GM19468 (cell line): ENCODE results near the gene SEC14L5.
"Not testable (repeated sequence)": the region's sequence is repeated elsewhere in the genome, so short reads cannot be mapped to it uniquely, and the experiment has no call there.

Experiments used
- ATAC-seq: cut with Tn5 transposase; IDR thresholded peaks from one replicate; pipeline ENCODE4 v1.9.1; 2021; ENCODE audit warnings: mild to moderate bottlenecking, moderate library complexity, moderate number of reproducible peaks; ENCODE audit not compliant: unreplicated experiment; ENCODE audit errors: extremely low read depth

Gene SEC14L5

DNA sequence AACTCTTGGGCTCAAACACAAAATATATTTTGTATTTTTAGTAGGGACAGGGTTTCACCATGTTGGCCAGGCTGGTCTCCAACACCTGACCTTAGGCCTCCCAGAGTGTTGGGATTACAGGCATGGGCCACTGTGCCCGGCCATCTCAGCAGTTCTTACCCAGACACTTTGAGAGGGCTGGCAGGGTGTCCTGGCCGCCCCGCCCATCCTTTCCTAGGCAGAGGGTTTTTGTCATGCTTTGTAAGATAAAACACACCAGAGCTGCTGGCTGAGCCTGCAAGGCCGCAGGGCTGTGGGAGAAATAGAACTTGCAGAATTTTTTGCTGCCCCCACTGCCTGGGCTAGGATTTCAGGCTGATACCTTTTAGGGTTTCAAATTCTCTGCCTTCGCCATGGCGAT is 29.9 kb upstream of the SEC14L5 start:
- ATAC-seq = no peak

DNA sequence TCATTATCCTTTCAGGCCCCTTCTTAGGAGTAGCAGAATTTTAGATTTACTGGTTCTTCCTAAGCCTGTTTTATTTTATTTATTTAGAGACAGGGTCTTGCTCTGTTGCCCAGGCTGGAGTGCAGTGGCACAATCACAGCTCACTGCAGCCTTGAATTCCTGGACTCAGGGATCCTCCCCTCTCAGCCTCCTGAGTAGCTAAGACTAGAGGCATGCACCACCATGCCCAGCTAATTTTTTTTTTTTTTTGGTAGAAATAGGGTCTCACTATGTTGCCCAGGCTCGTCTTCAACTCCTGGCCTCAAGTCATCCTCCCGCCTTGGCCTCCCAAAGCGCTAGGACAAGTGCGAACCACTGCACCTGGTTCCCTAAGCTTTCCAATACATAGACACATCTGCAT is 28.5 kb upstream of the SEC14L5 start:
- not testable (repeated sequence) for ATAC-seq

DNA sequence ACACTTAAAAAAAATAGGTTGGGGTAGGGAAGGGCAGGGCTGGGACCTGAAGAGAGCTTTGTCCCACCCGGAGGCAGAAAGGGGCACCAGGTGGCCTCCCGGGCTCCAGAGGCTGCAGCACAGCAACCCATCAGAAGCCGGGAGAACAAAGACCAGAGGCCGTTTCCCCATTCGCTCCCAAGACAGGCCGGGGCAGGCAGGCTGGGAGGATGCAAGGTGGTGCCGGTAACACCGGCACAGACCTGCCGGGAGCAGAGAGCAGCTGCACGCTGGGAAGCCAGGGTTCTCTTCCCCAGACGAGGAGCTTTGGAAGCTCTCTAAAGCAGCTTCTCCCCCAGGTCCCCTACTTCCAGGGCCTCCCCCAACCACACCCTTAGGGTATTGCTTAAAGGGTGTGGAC is 26.7 kb upstream of the SEC14L5 start:
- ATAC-seq = no peak

DNA sequence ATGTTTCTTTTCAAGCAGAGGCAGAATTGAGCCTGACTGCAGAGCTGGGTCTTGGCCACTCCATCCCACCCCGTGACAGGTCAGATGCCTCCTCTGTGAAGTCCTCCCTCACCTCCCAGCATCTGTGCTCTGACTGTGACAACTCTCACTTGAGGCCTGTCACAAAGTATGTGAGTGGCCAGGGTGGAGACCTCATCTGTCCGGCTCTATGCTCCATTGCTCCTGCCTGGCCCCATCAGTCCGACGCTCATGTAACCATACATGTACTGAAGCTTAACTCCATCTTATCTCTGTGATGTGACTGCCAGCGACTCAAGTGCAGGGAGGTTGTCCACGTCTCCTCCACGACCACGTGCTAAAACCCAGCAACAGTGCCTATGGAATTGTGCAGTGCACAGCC is 24.7 kb upstream of the SEC14L5 start:
- ATAC-seq = no peak

DNA sequence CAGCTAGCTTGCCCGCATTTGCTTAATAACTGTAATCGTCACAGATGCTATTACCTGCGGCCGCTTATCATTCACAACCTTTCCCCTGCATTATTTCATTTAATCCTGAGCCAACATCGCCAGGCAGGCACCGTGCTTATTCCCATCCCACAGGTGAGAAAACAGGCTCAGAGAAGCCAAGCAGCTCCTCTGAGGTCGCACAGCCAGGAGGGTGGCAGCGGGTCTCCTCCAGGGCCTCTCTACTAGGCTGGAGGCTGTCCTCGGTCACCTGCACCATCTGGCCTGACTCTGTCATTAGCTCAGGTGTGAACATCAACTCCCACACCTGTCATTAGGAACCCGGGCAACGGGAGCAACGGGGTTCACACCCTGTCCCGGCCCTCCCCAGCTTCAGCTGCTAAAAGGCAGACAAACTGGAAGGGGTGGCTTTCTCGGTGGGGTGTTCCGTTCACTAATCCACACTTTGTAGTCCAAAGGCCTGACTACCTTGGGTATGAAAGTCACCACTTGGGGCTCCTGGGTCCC is 24.2 kb upstream of the SEC14L5 start:
- no peak for ATAC-seq

DNA sequence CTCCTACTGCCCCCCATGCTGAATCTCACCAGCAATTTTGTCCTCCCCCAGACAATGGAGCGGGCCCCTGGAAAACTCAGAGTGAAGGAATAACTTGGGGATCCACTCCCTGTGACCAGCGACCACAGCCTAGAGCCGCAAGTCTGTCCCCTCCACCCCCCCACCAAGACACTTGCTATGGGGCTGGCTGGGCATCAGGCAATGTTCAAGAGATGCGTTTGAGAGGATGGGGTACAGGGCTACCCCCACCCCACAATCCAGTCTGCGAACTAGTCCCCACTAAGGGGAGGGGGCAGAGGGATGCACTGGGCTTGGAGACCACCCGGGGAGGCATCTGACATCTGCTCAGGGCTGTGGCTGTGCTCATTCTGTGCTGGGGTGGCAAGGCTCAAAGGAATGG is 23.5 kb upstream of the SEC14L5 start:
- no peak for ATAC-seq

DNA sequence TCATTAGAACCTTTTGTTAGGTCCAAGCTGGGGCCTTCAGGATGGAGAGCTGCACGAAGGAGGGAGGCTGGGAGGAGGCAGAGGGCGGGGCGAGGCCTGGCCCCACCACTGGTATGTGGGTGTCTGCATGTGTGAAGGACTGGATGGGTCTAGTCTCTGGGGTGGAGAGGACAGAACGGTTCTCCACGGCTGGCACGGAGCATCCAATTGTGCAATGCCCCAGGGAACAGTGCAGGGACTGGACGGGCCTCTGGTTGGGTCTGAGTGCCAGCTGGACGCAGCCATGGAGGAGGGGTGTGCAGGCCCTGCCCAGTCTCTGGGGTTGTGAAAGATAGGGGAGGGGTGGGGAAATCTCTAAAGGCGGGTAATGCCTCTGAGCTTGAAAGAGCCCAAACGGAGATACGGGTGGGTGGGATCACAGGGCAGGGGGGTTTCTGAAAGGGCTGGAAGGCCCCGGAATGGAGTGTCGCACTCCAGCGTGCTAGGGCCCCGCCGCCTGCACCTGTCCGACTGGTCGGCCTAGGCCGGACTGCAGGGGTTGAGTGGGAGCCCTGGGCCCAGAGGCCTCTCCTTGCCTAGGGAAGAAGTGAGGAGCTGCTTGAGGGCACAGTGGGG is 22.8 kb upstream of the SEC14L5 start:
- ATAC-seq = no peak

DNA sequence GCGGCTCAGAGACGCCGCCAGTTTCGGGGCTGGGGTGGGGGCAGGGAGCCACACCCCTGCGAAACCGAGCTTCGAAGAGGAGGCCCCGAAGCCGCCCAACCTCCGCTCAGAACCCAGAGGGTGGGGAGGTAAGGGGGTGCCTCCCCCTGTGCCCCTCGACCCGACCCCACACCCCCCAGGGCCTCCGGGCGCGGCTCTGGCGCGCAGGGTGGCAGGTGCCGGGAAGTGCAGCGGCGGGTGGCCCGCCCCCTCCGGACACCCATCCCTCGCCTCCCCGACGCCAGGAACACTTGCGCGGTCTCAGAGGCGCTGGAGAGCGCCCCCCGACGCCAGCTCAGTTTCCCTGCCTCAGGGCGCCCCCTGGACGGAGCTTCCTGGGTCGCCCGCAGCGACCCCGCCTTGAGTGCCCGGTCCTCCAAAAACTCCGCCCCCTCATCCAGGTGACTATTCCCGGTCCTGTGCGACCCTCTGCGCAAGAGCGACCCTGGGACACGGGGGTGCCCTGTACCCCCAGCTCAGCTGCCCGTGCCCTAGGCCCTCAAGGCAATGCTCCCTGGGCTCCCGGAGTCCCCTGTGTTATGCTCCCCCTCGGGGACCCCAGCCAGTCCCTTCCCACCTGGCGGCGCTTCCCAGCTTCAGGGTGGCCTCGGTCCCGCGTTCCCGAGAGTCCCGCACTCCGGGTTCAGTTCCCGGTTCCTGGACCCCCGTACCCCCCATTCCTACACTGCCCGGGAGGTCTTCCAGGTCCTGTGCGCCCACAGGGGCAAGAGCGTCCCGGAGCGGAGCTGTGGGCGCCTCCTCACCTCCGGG is 21.7 kb upstream of the SEC14L5 start:
- ATAC-seq = no peak

DNA sequence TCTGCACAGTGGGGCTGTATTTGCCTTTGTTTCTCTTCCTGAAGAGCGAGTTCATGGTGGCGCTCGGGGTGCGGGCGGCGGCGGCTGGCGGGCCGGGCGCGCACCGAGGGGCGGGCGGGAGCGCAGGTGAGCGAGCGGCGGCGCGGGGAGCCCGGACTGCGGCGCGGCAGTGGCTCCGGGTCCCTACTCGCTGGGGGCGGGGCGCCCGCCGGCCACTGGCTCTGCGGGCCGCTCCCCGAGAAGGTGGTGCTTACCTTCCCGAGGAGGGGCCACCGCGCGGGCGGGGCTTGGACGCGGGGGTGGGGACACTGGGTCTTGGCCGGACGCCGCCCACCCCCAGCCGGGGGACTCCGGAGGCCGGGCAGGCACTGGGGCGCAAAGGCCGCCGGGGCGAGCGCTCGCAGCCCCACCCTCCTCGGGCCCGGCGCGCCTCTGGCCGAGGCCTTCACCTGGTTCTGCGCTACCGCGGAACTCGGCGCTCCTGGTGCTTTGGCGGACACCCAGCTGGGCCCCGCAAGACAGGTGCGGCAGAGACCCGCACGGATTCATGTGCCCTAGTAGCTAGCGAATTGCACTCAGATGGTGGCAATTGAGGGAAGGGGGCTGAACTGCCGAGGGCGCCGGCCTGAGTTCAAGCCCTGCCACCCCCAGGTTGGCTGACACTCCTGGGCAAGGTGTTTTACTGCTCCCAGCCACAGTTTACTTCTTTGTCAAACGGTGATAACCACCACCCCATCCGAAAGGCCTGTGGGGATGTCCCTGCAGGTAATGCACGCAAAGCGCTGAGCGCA is 20.9 kb upstream of the SEC14L5 start, which contains the start of gene PPL:
TSS of gene PPL (minus strand) at position 158 of the 791 bp plus-strand sequence. CDS start at position 55, 103 bp downstream.
- ATAC-seq = no peak

DNA sequence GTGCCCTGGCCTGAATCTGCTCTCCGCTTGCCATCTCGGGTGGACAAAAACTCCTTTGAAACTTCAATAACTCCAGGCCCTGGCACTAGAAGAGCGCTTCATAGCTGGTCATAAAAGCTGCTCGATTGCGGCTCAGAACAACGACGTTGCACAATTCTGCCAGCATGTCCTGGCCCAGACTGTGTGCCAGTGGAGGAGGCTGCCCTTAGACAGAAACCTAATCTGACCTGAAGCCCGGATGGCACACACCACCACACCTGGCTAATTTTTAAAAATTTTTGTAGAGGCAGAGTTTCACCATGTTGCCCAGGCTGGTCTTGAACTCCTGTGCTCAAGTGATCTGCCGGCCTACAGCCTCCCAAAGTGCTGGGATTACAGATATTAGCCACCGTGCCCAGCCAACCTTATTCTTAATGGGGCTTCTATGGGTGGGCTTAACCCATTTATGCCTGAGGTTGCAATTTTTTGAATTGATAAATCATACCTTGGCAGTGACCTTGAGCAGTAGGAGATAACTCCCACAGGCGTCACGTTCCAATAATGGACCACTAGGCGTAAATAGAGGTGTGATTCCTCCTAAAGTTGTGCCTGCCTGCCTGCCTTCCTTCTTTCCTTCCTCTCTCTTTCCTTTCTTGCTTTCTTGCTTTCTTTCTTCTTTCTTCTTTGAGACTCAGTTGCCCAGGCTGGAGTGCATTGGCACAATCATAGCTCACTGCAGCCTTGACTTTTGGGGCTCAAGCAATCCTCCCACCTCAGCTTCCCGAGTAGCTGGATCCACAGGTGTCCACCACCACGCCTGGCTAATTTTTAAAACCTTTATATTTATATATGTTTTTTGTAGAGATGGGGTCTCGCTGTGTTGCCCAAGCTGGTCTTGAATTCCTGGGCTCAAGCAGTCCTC is 20.1 kb upstream of the SEC14L5 start:
- no peak for ATAC-seq

DNA sequence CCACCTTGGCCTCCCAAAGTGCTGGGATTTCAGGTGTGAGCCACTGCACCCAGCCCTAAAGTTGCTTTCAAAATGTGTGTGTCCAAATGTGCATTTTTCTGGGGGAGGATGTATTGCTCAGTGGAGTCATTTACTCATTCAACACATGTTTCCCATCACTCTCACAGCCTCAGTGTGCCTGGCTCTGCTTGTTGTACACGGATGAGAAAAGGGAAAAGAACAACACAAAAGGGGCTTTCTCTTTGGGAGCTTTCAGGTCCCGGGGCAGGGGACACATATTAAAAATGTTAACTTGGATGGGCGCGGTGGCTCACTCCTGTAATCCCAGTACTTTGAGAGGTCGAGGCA is 19.5 kb upstream of the SEC14L5 start:
- no peak for ATAC-seq

DNA sequence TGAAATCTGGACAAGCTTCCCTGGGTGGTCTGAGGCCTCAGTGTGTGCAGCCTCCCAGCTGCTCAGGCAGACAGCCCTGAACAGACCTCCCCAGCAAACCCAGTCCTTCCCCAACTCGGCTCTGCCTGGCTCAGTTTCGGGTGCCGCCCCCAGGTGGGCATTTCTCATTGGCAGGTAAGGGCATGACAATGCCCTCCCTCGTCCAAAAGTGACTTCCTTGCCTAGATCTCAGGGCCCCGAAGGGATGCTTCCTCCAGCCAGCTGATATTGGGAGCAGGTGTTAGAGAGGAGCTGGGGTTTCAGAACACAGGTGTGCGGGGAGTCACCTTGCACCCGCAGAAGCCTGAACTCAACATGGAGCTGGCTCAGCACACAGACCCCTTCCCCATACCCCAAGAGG is 17.4 kb upstream of the SEC14L5 start:
- no peak for ATAC-seq

DNA sequence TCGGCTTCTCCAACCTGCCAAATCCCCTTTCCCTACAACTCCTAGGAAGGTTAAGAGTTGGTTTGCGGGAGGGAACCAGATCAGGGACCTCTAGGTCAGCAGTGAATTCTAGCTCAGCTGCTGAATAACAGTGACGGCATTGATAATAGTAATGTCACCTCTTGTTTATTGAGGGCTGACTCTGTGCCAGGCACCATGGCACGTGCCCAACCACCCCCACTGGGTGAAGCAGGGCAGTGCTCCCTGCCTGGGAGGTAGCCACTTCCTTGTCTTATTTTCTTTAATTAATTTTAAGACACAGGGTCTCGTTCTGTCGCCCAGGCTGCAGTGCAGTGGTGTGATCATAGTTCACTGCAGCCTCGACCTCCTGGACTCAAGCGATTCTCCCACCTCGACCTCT is 15.6 kb upstream of the SEC14L5 start:
- no peak for ATAC-seq

DNA sequence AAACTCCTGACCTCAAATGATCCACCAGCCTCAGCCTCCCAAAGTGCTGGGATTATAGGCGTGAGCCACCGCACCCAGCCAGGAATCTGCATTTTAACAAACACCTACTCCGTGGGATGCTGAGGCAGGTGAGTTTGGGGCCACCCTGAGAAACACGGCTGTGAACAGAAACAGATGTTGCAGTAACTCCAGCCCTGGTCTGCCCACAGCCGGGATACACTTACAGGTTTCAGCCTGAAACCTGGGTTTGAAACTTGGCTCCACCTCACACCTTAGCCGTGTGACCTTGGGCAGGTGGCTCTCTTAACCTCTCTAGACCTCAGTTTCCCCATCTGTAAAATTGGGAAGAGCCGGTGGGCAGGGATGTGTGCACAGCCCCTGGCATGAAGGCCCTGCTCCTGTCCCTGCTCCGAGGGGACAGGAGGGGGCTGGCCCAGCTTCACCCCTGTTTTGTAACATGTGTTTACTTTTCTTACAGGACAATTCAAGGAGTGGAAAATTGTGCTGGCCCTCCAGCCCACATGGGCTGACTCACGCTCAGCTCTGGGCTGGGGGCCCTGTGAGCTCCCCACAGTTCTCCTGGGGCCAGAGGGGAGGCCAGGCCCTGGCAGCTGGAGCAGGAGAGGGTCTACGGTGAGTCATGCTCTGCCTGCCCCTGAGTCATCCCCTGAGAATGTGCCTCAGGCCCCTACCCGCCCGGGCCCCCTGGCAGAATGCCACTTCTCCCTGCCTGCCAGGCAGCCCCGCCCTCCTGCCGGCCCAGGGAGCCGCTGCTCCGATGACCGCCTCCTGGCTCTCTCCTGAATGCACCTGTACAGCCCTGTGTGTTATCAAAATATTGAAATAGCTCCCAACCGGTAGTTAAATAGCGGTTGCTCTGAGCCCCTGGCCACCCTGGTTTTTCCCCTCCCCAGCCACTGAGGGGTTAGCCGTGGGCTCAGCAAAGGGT is 13.5 kb upstream of the SEC14L5 start:
- ATAC-seq = no peak

DNA sequence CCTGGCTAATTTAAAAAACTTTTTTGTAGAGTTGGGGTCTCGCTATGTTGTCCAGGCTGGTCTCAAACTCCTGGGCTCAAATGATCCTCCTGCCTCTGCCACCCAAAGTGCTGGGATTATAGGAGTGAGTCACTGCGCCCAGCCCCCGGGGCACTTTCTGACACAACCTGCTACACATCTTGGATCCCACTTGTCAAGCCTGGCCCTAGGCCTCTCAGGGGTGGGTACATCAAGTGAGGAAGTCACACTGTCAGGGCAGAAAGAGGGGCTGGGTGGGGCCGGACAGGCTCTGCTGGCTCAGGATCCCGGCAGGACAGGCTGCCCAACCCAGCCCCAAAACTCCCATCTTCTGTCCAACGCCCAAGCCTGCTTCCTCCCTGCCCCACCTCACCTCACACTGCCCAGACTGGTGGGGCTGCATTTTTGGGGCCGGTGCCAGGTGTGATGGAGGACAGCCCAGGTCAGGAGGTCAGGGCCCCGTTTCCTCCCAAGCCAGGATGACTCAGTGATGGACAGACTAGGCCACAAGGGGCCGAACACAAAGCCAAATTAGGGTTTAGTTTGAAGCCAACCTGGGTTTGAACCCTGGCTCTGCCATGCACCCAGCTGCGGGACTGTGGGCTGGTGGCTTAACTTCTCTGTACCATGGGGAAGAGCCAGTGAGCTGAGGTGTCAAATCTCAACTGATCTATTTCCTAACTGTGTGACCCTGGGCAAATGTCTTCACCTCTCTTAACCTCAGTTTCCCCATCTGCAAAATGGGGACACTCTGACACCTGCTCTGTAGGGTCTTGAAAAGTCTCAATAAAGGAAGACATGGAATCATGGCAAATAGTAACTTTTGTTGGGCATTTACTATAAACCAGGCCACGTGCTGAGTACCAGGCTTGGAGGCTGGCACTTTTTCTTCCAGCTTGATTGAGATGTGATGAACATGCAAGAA is 12.3 kb upstream of the SEC14L5 start:
- ATAC-seq = no peak

DNA sequence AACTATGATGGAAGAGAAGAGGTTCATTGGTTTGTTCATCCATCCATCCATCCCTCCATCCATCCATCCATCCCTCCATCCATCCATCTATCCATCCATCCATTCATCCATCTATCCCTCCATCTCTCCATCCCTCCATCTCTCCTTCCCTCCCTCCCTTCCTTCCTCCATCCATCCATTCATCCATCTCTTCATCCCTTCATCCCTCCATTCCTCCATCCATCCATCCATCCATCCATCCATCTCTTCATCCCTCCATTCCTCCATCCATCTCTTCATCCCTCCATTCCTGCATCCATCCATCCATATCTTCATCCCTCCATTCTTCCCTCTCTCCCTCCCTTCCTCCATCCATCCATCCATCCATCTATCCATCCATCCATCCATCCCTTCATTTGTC is 11.2 kb upstream of the SEC14L5 start:
- no peak for ATAC-seq

DNA sequence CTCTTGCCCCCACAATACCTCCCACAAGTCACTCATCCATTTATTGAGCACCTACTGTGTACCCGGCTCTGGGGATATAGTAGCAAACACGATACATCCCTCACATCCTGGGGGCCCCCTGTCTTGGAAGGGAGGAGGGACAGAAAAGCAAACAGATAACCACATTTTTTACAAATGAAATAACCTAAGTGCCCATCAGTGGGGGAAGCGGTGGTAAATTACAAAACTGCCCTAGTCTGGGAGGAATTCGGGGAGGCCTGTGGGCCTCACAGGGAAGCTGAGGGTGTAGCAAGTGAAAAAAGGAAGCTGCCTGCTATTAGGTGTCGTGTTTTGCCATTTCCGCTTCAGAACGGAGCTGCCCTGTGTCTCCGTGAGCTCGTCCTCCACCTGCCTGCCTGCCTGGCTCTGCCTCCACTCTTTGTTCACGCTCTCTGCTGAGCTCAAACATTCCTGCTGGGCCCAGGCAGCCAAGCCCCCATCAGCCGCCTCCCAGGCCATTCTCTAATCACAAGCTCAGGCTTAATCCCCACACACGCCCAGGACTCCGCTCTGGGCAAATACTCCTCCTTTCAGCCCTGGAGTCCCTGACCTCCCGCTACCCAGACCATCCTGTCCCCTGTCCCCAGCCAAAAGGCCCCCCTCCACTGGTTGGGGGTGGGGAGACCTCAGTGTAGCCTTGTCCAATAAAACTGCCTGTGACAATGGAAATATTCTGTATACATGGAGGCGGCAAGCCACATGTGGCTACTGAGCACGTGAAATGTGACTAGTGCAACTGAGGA is 10.2 kb upstream of the SEC14L5 start:
- ATAC-seq = no peak
